Osteocyte (in vitro differentiated cells): Measurements from ENCODE around the gene DDR2. TPM values are rescaled to one million over a fixed set of nuclear protein-coding genes. Genes with fewer than 3 reads are reported as not detected.
A peak's percentile ranks its signal among the peaks of the same experiment; 100 is the strongest.

Experiments
- DNase-seq: peaks from one replicate; pipeline ENCODE4 v3.0.0; 2021; ENCODE audit warnings: mixed read lengths; ENCODE audit not compliant: unreplicated experiment; ENCODE audit errors: extremely low spot score
- H3K27ac Mint-ChIP-seq: one replicate; pipeline ENCODE4 v1.8.0; 2021; ENCODE audit warnings: mild to moderate bottlenecking, mixed read lengths; ENCODE audit not compliant: unreplicated experiment
- H3K27me3 Mint-ChIP-seq: one replicate; pipeline ENCODE4 v1.8.0; 2021; ENCODE audit warnings: mixed read lengths; ENCODE audit not compliant: unreplicated experiment
- H3K36me3 Mint-ChIP-seq: one replicate; pipeline ENCODE4 v1.8.0; 2021; ENCODE audit warnings: mixed read lengths; ENCODE audit not compliant: unreplicated experiment
- H3K4me1 Mint-ChIP-seq: one replicate; pipeline ENCODE4 v1.8.0; 2021; ENCODE audit warnings: mixed read lengths; ENCODE audit not compliant: unreplicated experiment
- H3K4me3 Mint-ChIP-seq: one replicate; pipeline ENCODE4 v1.8.0; 2021; ENCODE audit warnings: mild to moderate bottlenecking, moderate library complexity, mixed read lengths; ENCODE audit not compliant: unreplicated experiment
- H3K9me3 Mint-ChIP-seq: one replicate; pipeline ENCODE4 v1.8.0; 2021; ENCODE audit warnings: mixed read lengths; ENCODE audit not compliant: unreplicated experiment
- total RNA-seq: library from RNA; stranded (reverse); gene quantifications from 2 replicates; pipeline ENCODE4 v1.2.1, GENCODE V29; 2021
- TF ChIP-seq, protein P1 (sequence below): fragments of 200-600 bp; sonication (generic); IDR thresholded peaks from 2 replicates; pipeline ENCODE4 v1.5.0; 2021; ENCODE audit warnings: antibody characterized with exemption, mild to moderate bottlenecking, moderate library complexity

Gene DDR2
- total RNA-seq, 1 donor from 2014 or later: 173 TPM

DNA sequence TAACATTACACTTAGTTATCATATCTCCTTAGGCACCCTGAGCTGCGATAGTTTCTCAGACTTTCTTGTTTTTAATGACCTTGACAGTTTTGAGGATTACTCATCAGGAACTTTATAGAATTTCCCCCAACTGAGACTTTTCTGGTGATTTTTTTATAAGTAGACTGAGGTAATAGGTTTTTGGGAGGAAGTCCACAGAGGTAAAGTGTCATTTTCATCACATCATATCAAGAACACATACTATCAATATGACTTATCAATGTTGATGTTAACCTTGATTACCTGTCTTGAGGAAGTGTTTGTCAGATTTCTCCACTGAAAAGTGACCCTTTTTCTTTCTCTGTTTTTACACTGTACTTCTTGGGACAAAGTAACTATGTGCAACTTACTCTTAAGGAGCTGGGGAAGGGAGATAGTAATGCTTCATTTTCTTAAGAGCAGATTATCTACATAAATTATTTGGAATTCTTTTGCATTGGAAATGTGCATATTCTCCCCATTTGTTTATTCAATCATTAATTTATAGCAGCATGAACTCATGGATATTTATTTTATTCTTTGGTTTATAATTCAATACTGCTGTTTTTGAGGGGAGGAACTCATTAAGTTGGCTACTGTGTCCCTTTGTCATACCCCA, 85.4 kb downstream of the DDR2 start:
- no peak overlapping the region for H3K4me3 Mint-ChIP-seq
- H3K36me3 Mint-ChIP-seq: peaks cover 20% of the 10 kb centered on the region
- H3K27me3 Mint-ChIP-seq: no peaks in the 10 kb centered on the region
- no peaks in the 10 kb centered on the region for H3K9me3 Mint-ChIP-seq
- H3K27ac Mint-ChIP-seq: peak overlapping the region; percentile 51
- H3K4me1 Mint-ChIP-seq: peaks cover 27% of the 10 kb centered on the region
- TF ChIP-seq, protein P1, sequence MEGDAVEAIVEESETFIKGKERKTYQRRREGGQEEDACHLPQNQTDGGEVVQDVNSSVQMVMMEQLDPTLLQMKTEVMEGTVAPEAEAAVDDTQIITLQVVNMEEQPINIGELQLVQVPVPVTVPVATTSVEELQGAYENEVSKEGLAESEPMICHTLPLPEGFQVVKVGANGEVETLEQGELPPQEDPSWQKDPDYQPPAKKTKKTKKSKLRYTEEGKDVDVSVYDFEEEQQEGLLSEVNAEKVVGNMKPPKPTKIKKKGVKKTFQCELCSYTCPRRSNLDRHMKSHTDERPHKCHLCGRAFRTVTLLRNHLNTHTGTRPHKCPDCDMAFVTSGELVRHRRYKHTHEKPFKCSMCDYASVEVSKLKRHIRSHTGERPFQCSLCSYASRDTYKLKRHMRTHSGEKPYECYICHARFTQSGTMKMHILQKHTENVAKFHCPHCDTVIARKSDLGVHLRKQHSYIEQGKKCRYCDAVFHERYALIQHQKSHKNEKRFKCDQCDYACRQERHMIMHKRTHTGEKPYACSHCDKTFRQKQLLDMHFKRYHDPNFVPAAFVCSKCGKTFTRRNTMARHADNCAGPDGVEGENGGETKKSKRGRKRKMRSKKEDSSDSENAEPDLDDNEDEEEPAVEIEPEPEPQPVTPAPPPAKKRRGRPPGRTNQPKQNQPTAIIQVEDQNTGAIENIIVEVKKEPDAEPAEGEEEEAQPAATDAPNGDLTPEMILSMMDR: no peak
- no peak for DNase-seq

DNA sequence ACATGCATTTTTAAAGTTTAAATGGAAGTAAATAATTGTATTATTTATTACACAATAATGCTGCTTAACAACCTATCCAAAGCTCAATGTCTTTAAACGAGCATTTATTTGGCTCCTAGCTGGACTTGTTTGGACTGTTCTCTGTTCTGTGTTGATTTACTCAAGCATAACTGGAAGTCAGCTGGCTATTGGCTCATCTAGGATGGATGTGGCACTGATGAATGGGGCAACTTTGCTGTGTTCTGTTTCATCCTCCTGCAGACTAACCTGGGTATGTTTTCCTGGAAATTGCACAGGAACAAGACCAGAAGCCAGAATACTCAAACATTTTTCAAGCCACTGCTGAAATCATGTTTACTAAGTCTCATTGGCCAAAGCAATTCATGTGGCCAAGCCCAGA, 87.4 kb downstream of the DDR2 start:
- no peak overlapping the region for H3K27ac Mint-ChIP-seq
- TF ChIP-seq, protein P1: no peak
- H3K27me3 Mint-ChIP-seq: no peaks in the 10 kb centered on the region
- DNase-seq: no peak
- peaks cover 25% of the 10 kb centered on the region for H3K4me1 Mint-ChIP-seq
- H3K4me3 Mint-ChIP-seq: no peak overlapping the region
- H3K36me3 Mint-ChIP-seq: peaks cover 20% of the 10 kb centered on the region
- H3K9me3 Mint-ChIP-seq: no peaks in the 10 kb centered on the region

DNA sequence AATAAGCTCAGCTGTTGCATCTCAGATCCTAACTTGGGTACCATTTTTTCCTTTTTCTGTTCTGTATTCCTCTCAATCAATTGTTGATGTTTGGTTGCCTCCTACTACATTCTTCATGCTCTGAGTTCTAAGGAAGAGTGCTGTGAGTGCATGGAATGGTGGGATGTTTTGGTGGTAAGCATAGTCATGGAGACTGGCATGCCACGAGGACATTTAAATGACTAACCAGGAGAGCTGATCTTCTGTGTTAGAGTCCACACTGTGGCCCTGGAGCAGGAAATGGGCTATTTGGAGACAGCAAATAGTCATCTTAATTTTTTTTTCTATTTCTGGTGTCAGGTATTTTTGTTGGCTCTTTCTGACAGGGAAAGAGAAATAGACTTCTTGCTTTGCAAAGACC, 88.7 kb downstream of the DDR2 start:
- DNase-seq: no peak
- H3K27ac Mint-ChIP-seq: peak overlapping the region; percentile 19
- TF ChIP-seq, protein P1: no peak
- no peak overlapping the region for H3K4me3 Mint-ChIP-seq
- peaks cover 20% of the 10 kb centered on the region for H3K36me3 Mint-ChIP-seq
- no peaks in the 10 kb centered on the region for H3K9me3 Mint-ChIP-seq
- H3K27me3 Mint-ChIP-seq: no peaks in the 10 kb centered on the region
- H3K4me1 Mint-ChIP-seq: peaks cover 26% of the 10 kb centered on the region

DNA sequence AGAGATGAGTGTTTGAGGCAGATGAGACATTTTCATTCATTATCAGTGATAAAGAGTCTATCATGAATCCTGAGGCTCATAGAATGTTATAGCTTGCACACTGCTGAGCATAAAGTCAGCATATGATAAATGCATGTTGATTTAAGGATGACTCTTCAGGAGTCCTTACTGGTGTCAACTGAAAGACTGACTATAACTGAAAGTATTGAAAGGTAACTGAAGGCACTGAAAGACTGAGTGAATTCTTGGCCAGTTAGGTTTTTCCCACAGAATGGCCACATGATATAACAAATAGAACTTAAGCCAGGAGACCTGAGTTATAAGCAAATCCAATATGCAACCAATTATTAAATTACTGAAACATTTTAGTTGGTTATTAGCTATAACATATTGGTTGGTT, 89.2 kb downstream of the DDR2 start:
- H3K27me3 Mint-ChIP-seq: no peaks in the 10 kb centered on the region
- no peak for DNase-seq

DNA sequence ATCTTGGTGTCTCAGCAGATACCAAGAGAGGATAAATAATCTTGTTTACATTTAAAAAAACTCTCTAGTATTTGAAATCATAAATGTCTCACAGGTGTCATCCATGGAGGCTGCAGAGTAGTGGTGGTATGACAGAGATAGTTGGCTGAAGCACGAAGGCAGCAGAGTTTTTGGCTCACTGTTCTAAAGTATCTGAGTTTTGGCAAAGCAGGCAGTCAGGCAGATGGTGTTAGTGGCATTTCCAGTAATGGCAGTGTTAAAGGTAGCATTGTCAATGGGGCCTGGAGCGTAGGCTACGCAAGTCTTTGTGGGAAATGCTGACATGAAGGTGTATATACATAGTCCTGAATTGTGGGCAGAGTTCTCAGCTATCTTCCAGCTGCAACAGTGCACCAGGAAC, 89.8 kb downstream of the DDR2 start:
- DNase-seq: no peak
- TF ChIP-seq, protein P1: no peak
- Mint-ChIP-seq H3K36me3 (peaks cover 20% of the 10 kb centered on the region), H3K9me3 (no peaks in the 10 kb centered on the region), H3K4me1 (peaks cover 23% of the 10 kb centered on the region), H3K4me3 (no peak overlapping the region), H3K27ac (no peak overlapping the region), H3K27me3 (no peaks in the 10 kb centered on the region)

More for the DNA sequence above, 89.2 kb downstream of the DDR2 start:
- Mint-ChIP-seq H3K4me3 (no peak overlapping the region), H3K9me3 (no peaks in the 10 kb centered on the region), H3K27ac (no peak overlapping the region), H3K36me3 (peaks cover 20% of the 10 kb centered on the region), H3K4me1 (peaks cover 23% of the 10 kb centered on the region)
- TF ChIP-seq, protein P1: no peak
